Psoas muscle (tissue), 8 donors: ENCODE data around the gene SUV39H2. TPM values are rescaled to one million over a fixed set of nuclear protein-coding genes. Genes with fewer than 3 reads are reported as not detected.
"Not testable (repeated sequence)": the region's sequence is repeated elsewhere in the genome, so short reads cannot be mapped to it uniquely, and the experiment has no call there.

Source experiments
- ATAC-seq, 4 donors: fragments of 200-7000 bp; cut with Tn5 transposase; one replicate each; pipeline ENCODE4 v1.9.1; 2020; ENCODE audit warnings: moderate library complexity in 3 of 4, mild to moderate bottlenecking in 2 of 4
- DNase-seq, 2 donors: peaks; one replicate each; pipeline ENCODE4 v3.0.0-alpha.2; 2020
- H3K27ac ChIP-seq: fragments of 200-600 bp; one replicate; pipeline ENCODE4 v1.8.0; 2022
- H3K27me3 ChIP-seq, 3 donors: fragments of 200-600 bp in 1 of 3; one replicate each; pipeline versions ENCODE4 v1.6.1 to v1.8.0; 2013 to 2022; ENCODE audit warnings: low read length in 2 of 3, mild to moderate bottlenecking in 2 of 3, moderate library complexity in 1 of 3; ENCODE audit not compliant: insufficient read depth in 3 of 3
- H3K36me3 ChIP-seq, 2 donors: fragments of 200-600 bp in 1 of 2; one replicate each; pipeline versions ENCODE4 v1.6.1 to v1.8.0; 2013 to 2022; ENCODE audit warnings: low read depth in 1 of 2, mild to moderate bottlenecking in 1 of 2, moderate library complexity in 1 of 2; ENCODE audit not compliant: insufficient read depth in 1 of 2
- H3K4me1 ChIP-seq: fragments of 200-600 bp; one replicate; pipeline ENCODE4 v1.8.0; 2022
- H3K4me3 ChIP-seq: fragments of 200-600 bp; one replicate; pipeline ENCODE4 v1.8.0; 2022; ENCODE audit warnings: mild to moderate bottlenecking
- H3K9me3 ChIP-seq: fragments of 200-600 bp; one replicate; pipeline ENCODE4 v1.8.0; 2022
- WGBS, 3 donors: extraction: QIAGEN DNeasy Blood & Tissue Kit; methylation state at CpG; one replicate each; pipeline versions ENCODE4 v1.1.6 to v1.1.7; 2013; 5-methylcytosine and 5-hydroxymethylcytosine counted together
- intact Hi-C, 2 donors: fragments of 100-400 bp; cut with DNase I; formaldehyde crosslinking; loops; one replicate each; pipeline versions ENCODE4 v1.11.0 to v1.14.2; 2022
- polyA plus RNA-seq, 3 donors: library from polyadenylated mRNA; stranded (reverse); fragments of 200-250 nt; gene quantifications; one replicate each; pipeline ENCODE4 v1.2.3, GENCODE V29; 2013
- total RNA-seq, 4 donors: library from RNA; stranded (reverse); fragmentation: NEBNext Ultra II Directional in 2 of 4; extraction: Animal tissue kit (Norgen Biotek cat#: 25700) in 2 of 4; gene quantifications; one replicate each; pipeline versions ENCODE4 v1.2.1 to v1.2.4, GENCODE V29; 2021 to 2023
- TF ChIP-seq, protein P1 (sequence below): fragments of 200-600 bp; IDR thresholded peaks from one replicate; pipeline ENCODE4 v1.8.0; 2022; ENCODE audit warnings: antibody characterized with exemption
- donor health status: healthy with polysubstance abuse.
- donor health status: DM: no; HTN: no; CAD: no; lungs with moderate emphysema.
- donor health status: Bipolar disorder and iron deficiency.
- donor health status: healthy.
- donor health status: DM: yes; HTN: yes; CAD: no.
- donor health status: DM: no; HTN: no; CAD: no.
- donor health status: DM: no; HTN: no; CAD: no.
- donor health status: DM: yes; HTN: yes; CAD: no.

Gene SUV39H2
- total and polyA plus RNA-seq, 7 donors, result 2.3 to 7.9 (median 5.9) TPM

DNA sequence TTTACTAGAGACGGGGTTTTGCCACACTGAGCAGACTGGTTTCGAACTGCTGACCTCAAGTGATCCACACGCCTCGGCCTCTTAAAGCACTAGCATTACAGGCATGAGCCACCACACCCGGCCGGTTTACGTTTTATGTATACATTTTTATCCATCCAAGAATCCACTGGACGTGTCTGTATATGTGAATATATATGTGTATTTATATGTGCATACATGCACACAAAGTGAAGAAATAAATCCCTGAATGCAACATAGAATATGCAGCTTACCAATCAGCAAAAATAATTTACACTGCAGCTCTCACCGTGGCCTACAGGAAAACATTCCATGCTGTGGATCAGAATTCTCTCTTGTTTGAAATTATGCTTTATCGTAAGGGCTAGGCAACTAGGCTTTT is 51.9 kb downstream of the SUV39H2 start:
- no peak overlapping the region for H3K4me3 ChIP-seq
- peaks cover 9 to 86% of the 10 kb centered on the region in 2 donors for H3K36me3 ChIP-seq
- 95 to 96% (median 95%) methylated on average over 10 of the region's 10 CpGs for WGBS, 3 donors

DNA sequence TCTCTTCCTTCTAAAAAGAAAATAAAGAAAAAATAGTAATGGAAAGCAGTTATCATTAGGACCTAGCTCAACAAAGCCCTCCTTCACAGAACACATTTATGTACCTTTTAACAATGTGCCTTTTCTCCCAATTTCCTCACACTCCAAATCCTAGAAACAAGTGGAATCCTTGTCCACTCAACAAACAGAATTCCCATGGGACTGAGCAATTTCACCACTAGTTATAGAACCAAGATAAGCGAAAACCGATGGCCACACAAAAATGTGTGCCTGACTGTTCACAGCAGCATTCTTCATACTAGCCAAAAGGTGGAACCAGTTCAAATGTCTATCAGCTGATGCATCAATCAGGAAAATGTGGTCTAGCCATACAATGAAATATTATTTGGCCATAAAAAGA is 57.9 kb downstream of the SUV39H2 start:
- peaks cover 5 to 63% of the 10 kb centered on the region in 2 donors for H3K36me3 ChIP-seq

More for the DNA sequence above, 51.9 kb downstream of the SUV39H2 start:
- Histone ChIP-seq H3K27ac (no peak overlapping the region), H3K4me1 (no peaks in the 10 kb centered on the region), H3K27me3 (no peaks in the 10 kb centered on the region), H3K9me3 (no peaks in the 10 kb centered on the region)
- DNase-seq, result no peak
- intact Hi-C loops, result no loop called here
- TF ChIP-seq, protein P1, sequence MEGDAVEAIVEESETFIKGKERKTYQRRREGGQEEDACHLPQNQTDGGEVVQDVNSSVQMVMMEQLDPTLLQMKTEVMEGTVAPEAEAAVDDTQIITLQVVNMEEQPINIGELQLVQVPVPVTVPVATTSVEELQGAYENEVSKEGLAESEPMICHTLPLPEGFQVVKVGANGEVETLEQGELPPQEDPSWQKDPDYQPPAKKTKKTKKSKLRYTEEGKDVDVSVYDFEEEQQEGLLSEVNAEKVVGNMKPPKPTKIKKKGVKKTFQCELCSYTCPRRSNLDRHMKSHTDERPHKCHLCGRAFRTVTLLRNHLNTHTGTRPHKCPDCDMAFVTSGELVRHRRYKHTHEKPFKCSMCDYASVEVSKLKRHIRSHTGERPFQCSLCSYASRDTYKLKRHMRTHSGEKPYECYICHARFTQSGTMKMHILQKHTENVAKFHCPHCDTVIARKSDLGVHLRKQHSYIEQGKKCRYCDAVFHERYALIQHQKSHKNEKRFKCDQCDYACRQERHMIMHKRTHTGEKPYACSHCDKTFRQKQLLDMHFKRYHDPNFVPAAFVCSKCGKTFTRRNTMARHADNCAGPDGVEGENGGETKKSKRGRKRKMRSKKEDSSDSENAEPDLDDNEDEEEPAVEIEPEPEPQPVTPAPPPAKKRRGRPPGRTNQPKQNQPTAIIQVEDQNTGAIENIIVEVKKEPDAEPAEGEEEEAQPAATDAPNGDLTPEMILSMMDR, result no peak
- no peak for ATAC-seq

DNA sequence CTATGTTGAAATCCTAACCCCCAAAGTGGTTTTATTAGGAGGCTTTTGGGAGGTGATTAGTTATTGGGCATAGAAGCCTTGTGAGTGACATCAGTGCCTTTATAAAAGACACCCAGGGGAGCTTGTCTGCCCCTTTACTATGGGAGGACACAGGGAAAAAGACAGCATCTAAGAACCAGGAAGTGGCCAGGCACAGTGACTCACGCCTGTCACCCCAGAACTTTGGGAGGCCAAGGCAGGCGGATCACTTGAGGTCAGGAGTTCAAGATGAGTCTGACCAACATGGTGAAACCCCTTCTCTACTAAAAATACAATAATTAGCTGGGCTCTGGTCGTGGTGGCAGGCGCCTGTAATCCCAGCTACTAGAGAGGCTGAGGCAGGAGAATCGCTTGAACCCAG is 60.3 kb downstream of the SUV39H2 start:
- H3K9me3 ChIP-seq, ATAC-seq, H3K4me1 ChIP-seq, H3K27me3 ChIP-seq, H3K4me3 ChIP-seq, H3K27ac ChIP-seq, DNase-seq, intact Hi-C loops: not testable (repeated sequence)
- 81 to 85% (median 84%) methylated on average over 2 to 4 of the region's 5 CpGs for WGBS, 3 donors
- peaks cover 0 to 58% of the 10 kb centered on the region in 2 donors for H3K36me3 ChIP-seq

More for the DNA sequence above, 57.9 kb downstream of the SUV39H2 start:
- Histone ChIP-seq H3K27me3 (no peaks in the 10 kb centered on the region), H3K9me3 (no peaks in the 10 kb centered on the region), H3K4me3 (no peak overlapping the region), H3K27ac (no peak overlapping the region), H3K4me1 (no peaks in the 10 kb centered on the region)
- WGBS, 3 donors, result 89 to 93% (median 91%) methylated on average over 2 of the region's 2 CpGs
- TF ChIP-seq, protein P1, result no peak
- no peak for DNase-seq
- intact Hi-C loops, result no loop called here
- no peak for ATAC-seq

DNA sequence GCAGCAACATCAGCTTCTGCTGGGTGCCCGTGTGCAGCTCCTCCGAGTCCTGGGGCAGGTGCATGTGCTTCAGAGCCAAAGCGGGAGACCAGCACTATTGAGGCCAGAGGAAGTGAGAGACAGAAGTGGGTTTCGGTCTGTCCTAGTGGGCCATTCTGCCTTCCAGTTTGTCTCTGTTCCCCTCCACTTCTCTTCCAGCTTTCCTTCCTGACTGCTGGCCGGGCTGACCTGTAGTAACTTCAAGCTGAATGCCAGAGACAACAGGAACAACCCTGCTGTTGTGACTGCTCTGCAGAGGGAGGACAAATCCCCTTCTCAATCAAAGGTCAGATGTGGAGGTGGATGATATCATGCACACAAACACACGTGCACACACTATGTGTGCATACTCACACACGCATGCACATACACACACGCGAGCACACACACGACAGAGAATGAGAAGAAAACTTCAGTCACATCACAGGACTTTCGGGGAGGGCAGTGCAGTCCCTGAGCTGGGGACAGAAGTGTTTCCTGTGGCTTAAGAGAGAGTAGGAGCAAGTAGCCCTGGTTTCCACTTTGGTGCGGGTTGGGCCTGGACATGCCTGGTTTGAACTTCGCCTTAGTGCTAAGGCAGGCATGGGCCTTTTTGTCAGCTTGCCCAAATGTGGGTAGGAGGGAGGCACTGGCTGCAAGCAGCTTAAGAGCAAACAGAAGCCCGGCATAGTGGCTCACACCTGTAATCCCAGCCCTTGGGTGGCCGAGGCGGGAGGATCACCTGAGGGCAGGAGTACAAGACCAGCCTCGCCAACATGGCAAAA is 63.7 kb downstream of the SUV39H2 start:
- DNase-seq, H3K27ac ChIP-seq, H3K4me3 ChIP-seq, ATAC-seq, H3K4me1 ChIP-seq, H3K9me3 ChIP-seq, H3K27me3 ChIP-seq, intact Hi-C loops: not testable (repeated sequence)
- WGBS, 3 donors, result 91 to 94% (median 92%) methylated on average over 17 of the region's 17 CpGs
- H3K36me3 ChIP-seq, result peaks cover 0 to 64% of the 10 kb centered on the region in 2 donors

DNA sequence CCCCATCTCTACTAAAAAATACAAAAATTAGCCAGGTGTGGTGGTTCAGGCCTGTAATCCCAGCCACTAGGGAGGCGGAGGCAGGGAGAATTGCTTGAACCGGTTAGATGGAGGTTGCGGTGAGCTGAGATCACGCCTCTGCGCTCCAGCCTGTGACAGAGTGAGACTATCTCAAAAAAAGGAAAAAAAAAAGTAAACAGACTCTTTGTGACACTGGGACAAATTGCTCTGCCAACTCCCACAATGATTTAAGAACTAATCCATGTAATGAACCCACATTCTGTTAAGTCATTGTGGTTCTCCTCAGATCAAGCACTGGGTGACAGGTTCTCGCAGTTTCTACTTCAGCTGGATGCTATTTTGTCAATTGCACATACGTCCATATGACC is 64.3 kb downstream of the SUV39H2 start:
- WGBS, 3 donors, result 97% methylated on average over 7 of the region's 7 CpGs
- H3K36me3 ChIP-seq, result peaks cover 0 to 68% of the 10 kb centered on the region in 2 donors
- H3K4me3 ChIP-seq, intact Hi-C loops, H3K9me3 ChIP-seq, H3K4me1 ChIP-seq, ATAC-seq, DNase-seq, H3K27me3 ChIP-seq, H3K27ac ChIP-seq: not testable (repeated sequence)

DNA sequence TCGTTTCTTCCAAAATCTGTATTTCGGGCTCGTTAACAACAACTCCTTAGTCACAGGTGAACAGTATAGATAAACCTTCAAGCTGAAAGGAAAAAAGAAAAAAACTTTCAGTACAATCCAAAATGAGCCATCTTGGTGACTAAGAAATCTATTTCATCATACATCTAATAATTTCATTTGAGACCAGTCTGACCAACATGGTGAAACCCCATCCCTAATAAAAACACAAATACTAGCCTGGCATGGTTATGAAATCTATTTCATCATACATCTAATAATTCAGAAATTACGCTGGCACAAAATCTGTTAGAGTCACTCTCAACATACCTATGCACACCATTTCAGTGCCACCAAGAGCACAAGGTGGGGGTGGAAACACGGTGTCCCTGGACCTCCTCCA is 66.4 kb downstream of the SUV39H2 start:
- WGBS, 3 donors, result 92 to 96% (median 92%) methylated on average over 5 of the region's 5 CpGs
- H3K36me3 ChIP-seq, result peaks cover 0 to 71% of the 10 kb centered on the region in 2 donors
- H3K27me3 ChIP-seq, result no peaks in the 10 kb centered on the region
- no peak for DNase-seq
- no peak overlapping the region for H3K27ac ChIP-seq
- H3K9me3 ChIP-seq, result no peaks in the 10 kb centered on the region
- TF ChIP-seq, protein P1, result no peak
- H3K4me3 ChIP-seq, result no peak overlapping the region
- ATAC-seq, result no peak
- intact Hi-C loops, result no loop called here
- H3K4me1 ChIP-seq, result no peaks in the 10 kb centered on the region
